ENCODE results near the gene NR6A1.
"Not testable (repeated sequence)": the region's sequence is repeated elsewhere in the genome, so short reads cannot be mapped to it uniquely, and the experiment has no call there.

The NR6A1 gene

GRCh38 chr9:124758061-124758460 lies 13.1 kb downstream of the NR6A1 start:
- peak; percentile 87 to 92 for DNase-seq

- DNase-seq, result no peak
Measured at GRCh38 chr9:124757616-124758015, 13.5 kb downstream of the NR6A1 start.

- no peak for DNase-seq
Measured at GRCh38 chr9:124756011-124756410, 15.1 kb downstream of the NR6A1 start.

- no peak for DNase-seq
Measured at GRCh38 chr9:124755061-124755460, 16.1 kb downstream of the NR6A1 start.

GRCh38 chr9:124754289-124754688 lies 16.8 kb downstream of the NR6A1 start:
- DNase-seq, result peak; percentile 12 to 25

GRCh38 chr9:124752967-124753366 lies 18.1 kb downstream of the NR6A1 start:
- no peak for DNase-seq

- DNase-seq, result no peak
Measured at GRCh38 chr9:124749781-124750180, 21.3 kb downstream of the NR6A1 start.

- no peak for DNase-seq
Measured at GRCh38 chr9:124749284-124749683, 21.8 kb downstream of the NR6A1 start.

- DNase-seq, result no peak
Measured at GRCh38 chr9:124747065-124747464, 24.0 kb downstream of the NR6A1 start.

- DNase-seq, result no peak
Measured at GRCh38 chr9:124743686-124744348, 27.3 kb downstream of the NR6A1 start.

- no peak for DNase-seq
Measured at GRCh38 chr9:124742940-124743339, 28.2 kb downstream of the NR6A1 start.

GRCh38 chr9:124741662-124742061 lies 29.4 kb downstream of the NR6A1 start:
- DNase-seq, result no peak

- DNase-seq, result no peak
Measured at GRCh38 chr9:124741149-124741548, 30.0 kb downstream of the NR6A1 start.

GRCh38 chr9:124739360-124739759 lies 31.8 kb downstream of the NR6A1 start:
- no peak for DNase-seq

GRCh38 chr9:124738075-124738474 lies 33.0 kb downstream of the NR6A1 start:
- DNase-seq, result not testable (repeated sequence)

GRCh38 chr9:124735121-124735520 lies 36.0 kb downstream of the NR6A1 start:
- no peak for DNase-seq

GRCh38 chr9:124734741-124735083 lies 36.4 kb downstream of the NR6A1 start:
- not testable (repeated sequence) for DNase-seq

GRCh38 chr9:124733964-124734740 lies 37.0 kb downstream of the NR6A1 start:
- DNase-seq, result no peak

GRCh38 chr9:124730772-124731171 lies 40.3 kb downstream of the NR6A1 start:
- no peak for DNase-seq

- no peak for DNase-seq
Measured at GRCh38 chr9:124726886-124727285, 44.2 kb downstream of the NR6A1 start.

GRCh38 chr9:124725068-124725452 lies 46.1 kb downstream of the NR6A1 start:
- DNase-seq, result no peak

- DNase-seq, result no peak
Measured at GRCh38 chr9:124724415-124725067, 46.6 kb downstream of the NR6A1 start.

- DNase-seq, result no peak
Measured at GRCh38 chr9:124723352-124723751, 47.8 kb downstream of the NR6A1 start.

Measured in AML-193 (cell line).